Panc1 (cell line): ENCODE results near the gene ROBO2. TPM values are rescaled to one million over a fixed set of nuclear protein-coding genes. Genes with fewer than 3 reads are reported as not detected.

Source experiments
- ATAC-seq: fragments of 200-7000 bp; cut with Tn5 transposase; 2 replicates; pipeline ENCODE4 v1.9.1; 2020; ENCODE audit warnings: mild to moderate bottlenecking, moderate library complexity
- BruUV-seq: library from RNA; stranded (reverse); fragments of 400-500 nt; replicated peaks from 2 replicates; lab custom pipeline; 2021; lab: Mats Ljungman, UMichigan
- CTCF ChIA-PET: fragments of 300-600 bp; sonication (Branson Sonifier 250); formaldehyde crosslinking; loops from one replicate; lab custom pipeline; 2022; ENCODE audit warnings: antibody characterized with exemption; lab: Charles Lee
- POLR2A ChIA-PET: fragments of 300-600 bp; sonication (Branson Sonifier 250); formaldehyde crosslinking; loops from one replicate; lab custom pipeline; 2022; ENCODE audit warnings: antibody characterized with exemption; lab: Charles Lee
- DNase-seq: peaks from one replicate; pipeline ENCODE4 v3.0.0-alpha.2; 2010; ENCODE audit warnings: low read depth, low spot score
- H3K27ac ChIP-seq: 2 replicates; pipeline ENCODE4 v1.5.1; 2011; ENCODE audit warnings: mild to moderate bottlenecking, low read length, inconsistent platforms
- H3K27me3 ChIP-seq: fragments of 200-500 bp; sonication (Bioruptor generic); 2 replicates; pipeline ENCODE4 v1.6.0; 2014; ENCODE audit warnings: low read length, inconsistent platforms; ENCODE audit not compliant: control insufficient read depth, insufficient read depth
- H3K36me3 ChIP-seq: fragments of 200-500 bp; sonication (Bioruptor generic); 2 replicates; pipeline ENCODE4 v1.5.1; 2014; ENCODE audit warnings: inconsistent platforms, mild to moderate bottlenecking, low read length, moderate library complexity; ENCODE audit not compliant: control insufficient read depth, insufficient read depth
- H3K4me1 ChIP-seq: 2 replicates; pipeline ENCODE4 v1.5.1; 2011; ENCODE audit warnings: inconsistent platforms, mild to moderate bottlenecking, low read length, moderate library complexity; ENCODE audit not compliant: control insufficient read depth, insufficient read depth
- H3K4me3 ChIP-seq, 2 experiments: 2 replicates each; pipeline ENCODE4 v1.5.1; 2011 to 2012; ENCODE audit warnings: low read depth in 2 of 2, low read length in 2 of 2, mild to moderate bottlenecking in 2 of 2, inconsistent platforms in 1 of 2, moderate library complexity in 1 of 2
- H3K9me3 ChIP-seq: fragments of 200-500 bp; sonication (Bioruptor generic); 2 replicates; pipeline ENCODE4 v1.5.1; 2014; ENCODE audit warnings: low read depth, mild to moderate bottlenecking, inconsistent platforms, low read length, moderate library complexity; ENCODE audit not compliant: control insufficient read depth, insufficient read depth
- POLR2AphosphoS5 ChIP-seq: IDR thresholded peaks from 2 replicates; pipeline ENCODE4 v1.6.1; 2012; ENCODE audit warnings: mild to moderate bottlenecking, low read depth, low read length, moderate library complexity
- REST ChIP-seq, 2 experiments: IDR thresholded peaks; 2 replicates each; pipeline ENCODE4 v1.6.1; 2011 to 2012; ENCODE audit warnings: low read depth in 2 of 2, control low read depth in 1 of 2, low read length in 1 of 2, mild to moderate bottlenecking in 1 of 2, moderate library complexity in 1 of 2; ENCODE audit not compliant: insufficient read depth in 1 of 2
- SIN3A ChIP-seq: IDR thresholded peaks from 2 replicates; pipeline ENCODE4 v1.6.1; 2012; ENCODE audit warnings: low read depth, mild to moderate bottlenecking, low read length, moderate library complexity, borderline replicate concordance; ENCODE audit not compliant: insufficient read depth
- TCF7L2 ChIP-seq: IDR thresholded peaks from 2 replicates; pipeline ENCODE4 v1.6.1; 2011; ENCODE audit warnings: mild to moderate bottlenecking, low read depth, low read length, inconsistent platforms
- in situ Hi-C: cut with HindIII; loops from 2 replicates; pipeline ENCODE4 v1.10.0; 2016; ENCODE audit warnings: low sequenced_read_pairs, low pct_unique_long_range_greater_than_20kb
- intact Hi-C: fragments of 100-400 bp; cut with micrococcal nuclease; formaldehyde crosslinking; loops from one replicate; pipeline ENCODE4 v1.10.0; 2022; ENCODE audit not compliant: unreplicated experiment
- total RNA-seq: library from RNA; stranded (reverse); gene quantifications from one replicate; pipeline ENCODE4 v1.2.1, GENCODE V29; 2021; ENCODE audit not compliant: unreplicated experiment
- TF ChIP-seq, protein P1 (sequence below): fragments of 450-650 bp; IDR thresholded peaks from 2 replicates; pipeline ENCODE4 v1.5.1; 2017; ENCODE audit warnings: mild to moderate bottlenecking

ROBO2 gene
- total RNA-seq, 1 experiment from 2014 or later, result 1.3 TPM

DNA sequence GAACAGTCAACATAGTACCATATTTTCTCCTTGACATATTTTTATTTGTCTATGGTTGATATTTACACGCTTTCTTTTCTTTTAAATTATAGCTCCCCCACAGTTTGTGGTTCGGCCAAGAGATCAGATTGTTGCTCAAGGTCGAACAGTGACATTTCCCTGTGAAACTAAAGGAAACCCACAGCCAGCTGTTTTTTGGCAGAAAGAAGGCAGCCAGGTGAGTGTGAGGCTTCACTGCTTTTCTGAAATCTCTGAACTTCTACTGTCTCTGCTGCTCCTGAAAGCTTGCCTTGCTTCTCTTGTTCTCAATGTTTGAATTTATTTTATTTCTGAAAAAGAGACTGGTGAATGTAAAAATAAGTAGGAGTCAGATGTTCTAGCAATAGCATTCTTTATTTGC is 506.3 kb downstream of the ROBO2 start:
- no TSS peak for BruUV-seq
- POLR2A ChIA-PET, result no interaction called here

DNA sequence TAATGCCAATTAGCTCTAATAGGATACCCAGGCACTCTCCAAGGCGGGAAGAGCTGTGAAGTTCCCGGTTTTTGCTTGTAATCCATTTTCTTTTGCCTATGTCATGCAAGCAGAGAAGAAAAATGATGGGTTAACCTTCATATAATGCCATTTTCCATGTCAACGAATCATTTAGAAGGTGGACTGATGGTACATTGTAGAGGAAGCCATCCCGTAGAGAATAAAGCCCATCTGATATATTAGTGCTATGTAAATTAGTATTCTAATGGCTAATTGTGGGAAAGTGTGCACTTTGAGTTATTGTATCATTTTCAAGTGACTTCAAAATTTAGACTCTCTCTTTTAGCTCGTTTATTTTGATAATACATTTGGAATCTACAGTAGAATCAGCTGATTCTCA is 509.1 kb downstream of the ROBO2 start:
- Histone ChIP-seq H3K9me3 (no peaks in the 10 kb centered on the region), H3K36me3 (no peaks in the 10 kb centered on the region), H3K27ac (no peak overlapping the region), H3K27me3 (no peaks in the 10 kb centered on the region), H3K4me3 (no peak overlapping the region), H3K4me1 (no peaks in the 10 kb centered on the region)
- no peak for TF ChIP-seq POLR2AphosphoS5
- TF ChIP-seq REST (IDR thresholded peaks at IDR 0.05; ENCODE audit: insufficient read depth in 1 of 2, low read depth in 2 of 2, low read length in 1 of 2), result no peak
- TF ChIP-seq, protein P1, sequence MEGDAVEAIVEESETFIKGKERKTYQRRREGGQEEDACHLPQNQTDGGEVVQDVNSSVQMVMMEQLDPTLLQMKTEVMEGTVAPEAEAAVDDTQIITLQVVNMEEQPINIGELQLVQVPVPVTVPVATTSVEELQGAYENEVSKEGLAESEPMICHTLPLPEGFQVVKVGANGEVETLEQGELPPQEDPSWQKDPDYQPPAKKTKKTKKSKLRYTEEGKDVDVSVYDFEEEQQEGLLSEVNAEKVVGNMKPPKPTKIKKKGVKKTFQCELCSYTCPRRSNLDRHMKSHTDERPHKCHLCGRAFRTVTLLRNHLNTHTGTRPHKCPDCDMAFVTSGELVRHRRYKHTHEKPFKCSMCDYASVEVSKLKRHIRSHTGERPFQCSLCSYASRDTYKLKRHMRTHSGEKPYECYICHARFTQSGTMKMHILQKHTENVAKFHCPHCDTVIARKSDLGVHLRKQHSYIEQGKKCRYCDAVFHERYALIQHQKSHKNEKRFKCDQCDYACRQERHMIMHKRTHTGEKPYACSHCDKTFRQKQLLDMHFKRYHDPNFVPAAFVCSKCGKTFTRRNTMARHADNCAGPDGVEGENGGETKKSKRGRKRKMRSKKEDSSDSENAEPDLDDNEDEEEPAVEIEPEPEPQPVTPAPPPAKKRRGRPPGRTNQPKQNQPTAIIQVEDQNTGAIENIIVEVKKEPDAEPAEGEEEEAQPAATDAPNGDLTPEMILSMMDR, result no peak
- TF ChIP-seq TCF7L2, result no peak
- no peak for TF ChIP-seq SIN3A
- ATAC-seq (no peak), DNase-seq (no peak)
- no TSS peak for BruUV-seq
- POLR2A ChIA-PET, result no interaction called here
- intact Hi-C loops, result no loop called here
- in situ Hi-C loops, result no loop called here
- CTCF ChIA-PET, result no interaction called here

More for the DNA sequence above, 506.3 kb downstream of the ROBO2 start:
- TF ChIP-seq, protein P1, result no peak
- TF ChIP-seq SIN3A (no peak), TCF7L2 (no peak), REST (IDR thresholded peaks at IDR 0.05; ENCODE audit: insufficient read depth in 1 of 2, low read depth in 2 of 2, low read length in 1 of 2) (no peak), POLR2AphosphoS5 (no peak)
- DNase-seq (no peak), ATAC-seq (no peak)
- H3K27ac ChIP-seq, result no peak overlapping the region
- no peaks in the 10 kb centered on the region for H3K4me1 ChIP-seq
- H3K27me3 ChIP-seq, result no peaks in the 10 kb centered on the region
- no peaks in the 10 kb centered on the region for H3K9me3 ChIP-seq
- CTCF ChIA-PET, result no interaction called here
- H3K36me3 ChIP-seq, result no peaks in the 10 kb centered on the region
- in situ Hi-C loops, result no loop called here
- intact Hi-C loops, result no loop called here
- no peak overlapping the region for H3K4me3 ChIP-seq
